CD4-positive, alpha-beta T cell (primary cell): ENCODE results near the gene TMEM127. TPM values are rescaled to one million over a fixed set of nuclear protein-coding genes. Genes with fewer than 3 reads are reported as not detected.

ENCODE experiments used
- ATAC-seq: fragments of 200-7000 bp; cut with Tn5 transposase; one replicate; pipeline ENCODE4 v1.10.0; 2022; ENCODE audit warnings: mild to moderate bottlenecking; ENCODE audit not compliant: poor library complexity
- CTCF ChIA-PET: fragments of 350-600 bp; sonication (Branson Sonifier 250); formaldehyde crosslinking; loops from one replicate; lab custom pipeline; 2021; ENCODE audit warnings: antibody characterized with exemption, inconsistent platforms; lab: Charles Lee
- POLR2A ChIA-PET: fragments of 350-600 bp; sonication (Branson Sonifier 250); formaldehyde crosslinking; loops from one replicate; lab custom pipeline; 2021; ENCODE audit warnings: antibody characterized with exemption, inconsistent platforms; lab: Charles Lee
- DNase-seq, 14 experiments: peaks; one replicate each; pipeline ENCODE4 v3.0.0-alpha.2; 2013 to 2020; ENCODE audit warnings: mixed read lengths in 2 of 14
- H3K27ac ChIP-seq, 2 donors: one replicate each; pipeline versions ENCODE4 v1.5.1 to v1.7.0; 2013; ENCODE audit warnings: low read length in 2 of 2, low read depth in 1 of 2, mild to moderate bottlenecking in 1 of 2
- H3K27me3 ChIP-seq, 2 experiments: 1 replicate in 1 of 2; 2 replicates in 1 of 2; pipeline versions ENCODE4 v1.6.1 to v1.7.0; 2013; ENCODE audit warnings: low read length in 2 of 2, control low read depth in 1 of 2, mild to moderate bottlenecking in 1 of 2, moderate library complexity in 1 of 2; ENCODE audit not compliant: insufficient read depth in 2 of 2, control insufficient read depth in 1 of 2
- H3K36me3 ChIP-seq: one replicate; pipeline ENCODE4 v1.6.1; 2013; ENCODE audit warnings: low read length, control low read depth; ENCODE audit not compliant: insufficient read depth
- H3K4me1 ChIP-seq: one replicate; pipeline ENCODE4 v1.6.1; 2013; ENCODE audit warnings: low read length, control low read depth; ENCODE audit not compliant: insufficient read depth
- H3K4me3 ChIP-seq: one replicate; pipeline ENCODE4 v1.5.1; 2013; ENCODE audit warnings: mild to moderate bottlenecking, low read length, moderate library complexity
- H3K9me3 ChIP-seq, 2 experiments: 1 replicate in 1 of 2; 2 replicates in 1 of 2; pipeline versions ENCODE4 v1.6.1 to v1.7.0; 2013; ENCODE audit warnings: low read length in 2 of 2, mild to moderate bottlenecking in 2 of 2, control low read depth in 1 of 2, moderate library complexity in 1 of 2; ENCODE audit not compliant: control insufficient read depth in 1 of 2, insufficient read depth in 1 of 2
- H3K27ac Mint-ChIP-seq: one replicate; pipeline ENCODE4 v1.8.0; 2020; ENCODE audit warnings: mixed read lengths
- H3K27me3 Mint-ChIP-seq: one replicate; pipeline ENCODE4 v1.8.0; 2021; ENCODE audit warnings: mixed read lengths
- H3K36me3 Mint-ChIP-seq: one replicate; pipeline ENCODE4 v1.8.0; 2021; ENCODE audit warnings: low read depth, mixed read lengths
- H3K4me1 Mint-ChIP-seq: one replicate; pipeline ENCODE4 v1.8.0; 2021; ENCODE audit warnings: low read depth, mixed read lengths
- H3K4me3 Mint-ChIP-seq: one replicate; pipeline ENCODE4 v1.8.0; 2020; ENCODE audit warnings: mild to moderate bottlenecking, mixed read lengths
- H3K9me3 Mint-ChIP-seq: one replicate; pipeline ENCODE4 v1.8.0; 2020; ENCODE audit warnings: mixed read lengths
- intact Hi-C, 2 experiments: fragments of 100-400 bp; cut with DNase I in 1 of 2; cut with micrococcal nuclease in 1 of 2; formaldehyde crosslinking; loops; one replicate each; pipeline versions ENCODE4 v1.15.1 to v1.9.0; 2023 to 2025; cut with DNase I, micrococcal nuclease
- total RNA-seq, 174 experiments: library from RNA in 2 of 174; stranded (reverse) in 2 of 174; gene quantifications; one replicate each; pipeline ENCODE4 v1.2.3 and lab custom pipeline; 2021 to 2026
- TF ChIP-seq, protein P1 (sequence below): fragments of 200-600 bp; IDR thresholded peaks from one replicate; pipeline ENCODE4 v1.8.0; 2022; ENCODE audit warnings: antibody characterized with exemption, mild to moderate bottlenecking

Gene TMEM127
- total RNA-seq, 2 experiments from 2014 or later: 34.2 to 36.0 TPM

DNA sequence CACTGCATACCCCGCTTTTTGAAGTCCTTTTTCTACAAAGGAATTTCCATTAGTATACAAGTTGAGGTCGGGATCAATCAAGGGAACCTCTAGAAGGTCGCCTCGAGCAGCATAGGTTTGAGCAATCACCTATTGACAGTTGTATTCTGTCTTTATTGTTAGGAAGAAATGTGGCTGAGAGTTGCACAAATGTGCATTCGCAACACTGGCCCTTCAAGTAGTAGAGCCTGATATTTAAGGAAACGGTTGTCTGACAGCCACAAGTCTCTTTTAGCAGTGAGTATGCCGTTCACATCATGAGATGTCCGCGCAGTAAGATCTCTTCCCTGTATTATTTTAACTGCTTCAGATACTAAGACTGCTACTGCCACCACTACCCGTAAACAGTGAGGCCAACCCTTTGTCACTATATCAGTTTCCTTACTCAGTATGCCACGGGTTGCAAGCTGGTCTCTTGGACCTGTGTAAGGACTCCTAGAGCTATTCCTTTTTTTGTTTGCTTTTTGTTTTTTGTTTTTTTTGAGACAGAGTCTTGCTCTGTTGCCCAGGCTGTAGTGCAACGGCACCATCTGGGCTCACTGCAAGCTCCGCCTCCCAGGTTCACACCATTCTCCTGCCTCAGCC, 47.2 kb downstream of the TMEM127 start:
- H3K27me3 Mint-ChIP-seq: no peaks in the 10 kb centered on the region
- ChIA-PET POLR2A (no interaction called here), CTCF (no interaction called here)
- no peaks in the 10 kb centered on the region for H3K4me1 ChIP-seq
- DNase-seq (no peak), ATAC-seq (no peak)
- H3K36me3 ChIP-seq: no peaks in the 10 kb centered on the region
- H3K9me3 ChIP-seq: no peaks in the 10 kb centered on the region
- no peak overlapping the region for H3K4me3 ChIP-seq
- H3K4me1 Mint-ChIP-seq: no peaks in the 10 kb centered on the region
- H3K9me3 Mint-ChIP-seq: no peaks in the 10 kb centered on the region
- TF ChIP-seq, protein P1, sequence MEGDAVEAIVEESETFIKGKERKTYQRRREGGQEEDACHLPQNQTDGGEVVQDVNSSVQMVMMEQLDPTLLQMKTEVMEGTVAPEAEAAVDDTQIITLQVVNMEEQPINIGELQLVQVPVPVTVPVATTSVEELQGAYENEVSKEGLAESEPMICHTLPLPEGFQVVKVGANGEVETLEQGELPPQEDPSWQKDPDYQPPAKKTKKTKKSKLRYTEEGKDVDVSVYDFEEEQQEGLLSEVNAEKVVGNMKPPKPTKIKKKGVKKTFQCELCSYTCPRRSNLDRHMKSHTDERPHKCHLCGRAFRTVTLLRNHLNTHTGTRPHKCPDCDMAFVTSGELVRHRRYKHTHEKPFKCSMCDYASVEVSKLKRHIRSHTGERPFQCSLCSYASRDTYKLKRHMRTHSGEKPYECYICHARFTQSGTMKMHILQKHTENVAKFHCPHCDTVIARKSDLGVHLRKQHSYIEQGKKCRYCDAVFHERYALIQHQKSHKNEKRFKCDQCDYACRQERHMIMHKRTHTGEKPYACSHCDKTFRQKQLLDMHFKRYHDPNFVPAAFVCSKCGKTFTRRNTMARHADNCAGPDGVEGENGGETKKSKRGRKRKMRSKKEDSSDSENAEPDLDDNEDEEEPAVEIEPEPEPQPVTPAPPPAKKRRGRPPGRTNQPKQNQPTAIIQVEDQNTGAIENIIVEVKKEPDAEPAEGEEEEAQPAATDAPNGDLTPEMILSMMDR: no peak
- intact Hi-C loops: no loop called here
- no peak overlapping the region for H3K27ac ChIP-seq
- no peak overlapping the region for H3K4me3 Mint-ChIP-seq
- no peaks in the 10 kb centered on the region for H3K27me3 ChIP-seq
- no peak overlapping the region for H3K27ac Mint-ChIP-seq
- no peaks in the 10 kb centered on the region for H3K36me3 Mint-ChIP-seq

DNA sequence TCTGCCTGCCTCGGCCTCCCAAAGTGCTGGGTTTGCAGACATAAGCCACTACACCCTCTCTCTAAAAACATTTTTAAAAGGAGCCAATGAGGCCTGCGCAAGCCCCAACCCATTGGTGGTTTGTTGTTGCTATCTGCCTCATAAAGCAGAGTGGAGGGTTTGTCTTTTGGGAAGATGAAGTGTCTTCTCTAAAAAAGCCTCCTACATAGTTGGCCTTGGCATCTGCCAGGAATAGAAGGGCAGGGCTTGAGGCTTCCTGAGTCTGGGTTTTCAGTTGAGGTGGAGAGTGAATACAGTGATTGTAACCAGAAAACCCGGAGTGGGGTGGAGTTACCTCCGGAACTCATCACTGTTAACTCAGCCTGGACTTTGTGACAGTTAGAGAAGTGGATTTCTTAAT, 51.2 kb downstream of the TMEM127 start:
- DNase-seq: no peak
- Mint-ChIP-seq H3K4me1 (peaks cover 10% of the 10 kb centered on the region), H3K4me3 (no peak overlapping the region), H3K9me3 (no peaks in the 10 kb centered on the region), H3K27ac (no peak overlapping the region), H3K36me3 (peaks cover 3% of the 10 kb centered on the region), H3K27me3 (no peaks in the 10 kb centered on the region)
- no peaks in the 10 kb centered on the region for H3K27me3 ChIP-seq
- ATAC-seq: no peak
- POLR2A ChIA-PET: no interaction called here
- H3K27ac ChIP-seq: no peak overlapping the region
- H3K9me3 ChIP-seq: no peaks in the 10 kb centered on the region
- CTCF ChIA-PET: no interaction called here
- TF ChIP-seq, protein P1: no peak
- no peak overlapping the region for H3K4me3 ChIP-seq
- H3K4me1 ChIP-seq: peaks cover 7% of the 10 kb centered on the region
- no peaks in the 10 kb centered on the region for H3K36me3 ChIP-seq
- intact Hi-C loops: no loop called here

DNA sequence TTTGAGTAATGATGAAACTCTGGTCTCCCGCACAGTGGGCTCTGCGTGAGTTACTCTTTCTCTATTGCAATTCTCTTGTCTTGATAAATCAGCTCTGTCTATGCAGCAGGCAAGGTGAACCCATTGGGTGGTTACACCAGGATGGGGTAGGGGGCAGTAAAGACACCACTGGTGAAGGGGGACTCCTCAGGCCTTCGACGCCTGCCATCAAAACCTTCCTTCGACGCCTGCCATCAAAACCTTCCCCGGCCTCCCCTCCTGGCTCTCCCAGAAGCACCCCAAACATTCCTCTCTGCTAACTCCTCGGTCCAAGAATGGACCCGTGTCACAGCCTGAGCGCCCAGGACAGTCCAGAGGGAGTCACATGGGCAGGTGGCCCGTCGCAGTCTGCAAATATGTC, 52.4 kb downstream of the TMEM127 start:
- Mint-ChIP-seq H3K4me1 (peaks cover 13% of the 10 kb centered on the region), H3K4me3 (no peak overlapping the region), H3K9me3 (no peaks in the 10 kb centered on the region), H3K36me3 (peaks cover 12% of the 10 kb centered on the region), H3K27me3 (no peaks in the 10 kb centered on the region), H3K27ac (no peak overlapping the region)
- ChIA-PET CTCF (no interaction called here), POLR2A (interaction anchor here (1.0 kb wide), 1 partner anchor 29 kb away, joined by 3 read pairs; no protein-coding TSS in a partner anchor)
- no peaks in the 10 kb centered on the region for H3K36me3 ChIP-seq
- H3K4me3 ChIP-seq: no peak overlapping the region
- intact Hi-C loops: no loop called here
- no peaks in the 10 kb centered on the region for H3K9me3 ChIP-seq
- H3K27me3 ChIP-seq: no peaks in the 10 kb centered on the region
- ATAC-seq (no peak), DNase-seq (no peak)
- TF ChIP-seq, protein P1: no peak
- peaks cover 15% of the 10 kb centered on the region for H3K4me1 ChIP-seq
- H3K27ac ChIP-seq: no peak overlapping the region
